Cardiac muscle cell (in vitro differentiated cells and primary cell): ENCODE data around the gene RNF135. TPM values are rescaled to one million over a fixed set of nuclear protein-coding genes. Genes with fewer than 3 reads are reported as not detected.
"Not testable (repeated sequence)": the region's sequence is repeated elsewhere in the genome, so short reads cannot be mapped to it uniquely, and the experiment has no call there.

Experiments used
- DNase-seq, 2 donors: peaks; one replicate each; pipeline versions ENCODE4 v3.0.0 to v3.0.0-alpha.2; 2010 to 2017; ENCODE audit warnings: low read depth in 1 of 2, low spot score in 1 of 2
- H3K27ac ChIP-seq: fragments of 200-600 bp; sonication (generic); 2 replicates; pipeline ENCODE4 v1.5.1; 2016
- H3K27me3 ChIP-seq: fragments of 200-600 bp; sonication (generic); 2 replicates; pipeline ENCODE4 v1.6.0; 2016; ENCODE audit warnings: control low read depth
- H3K36me3 ChIP-seq: fragments of 200-600 bp; sonication (generic); 2 replicates; pipeline ENCODE4 v1.5.1; 2016; ENCODE audit warnings: control low read depth
- H3K4me1 ChIP-seq: fragments of 200-600 bp; sonication (generic); 2 replicates; pipeline ENCODE4 v1.8.1; 2017; ENCODE audit warnings: low read depth, mild to moderate bottlenecking, mixed run types
- H3K4me3 ChIP-seq: fragments of 200-600 bp; sonication (generic); 2 replicates; pipeline ENCODE4 v1.5.1; 2016; ENCODE audit warnings: mild to moderate bottlenecking
- H3K9me3 ChIP-seq: fragments of 200-600 bp; sonication (generic); 2 replicates; pipeline ENCODE4 v1.5.1; 2017; ENCODE audit warnings: low read depth, mild to moderate bottlenecking, control low read depth
- polyA plus RNA-seq: library from polyadenylated mRNA; unstranded; fragments of >200 nt; fragmentation: Nextera tagmentation; extraction: Ambion mirVana; gene quantifications from 2 replicates; pipeline ENCODE4 v1.2.1, GENCODE V29; 2016
- total RNA-seq: library from RNA; depleted of rRNA; stranded (reverse); fragments of >200 nt; gene quantifications from 2 replicates; pipeline ENCODE4 v1.2.3, GENCODE V29; 2016
- TF ChIP-seq, protein P1 (sequence below): IDR thresholded peaks from 2 replicates; pipeline ENCODE4 v1.5.1; 2012; ENCODE audit warnings: low read depth, mild to moderate bottlenecking, low read length

The RNF135 gene
- total and polyA plus RNA-seq, 2 experiments from 2014 or later, result 1.4 to 4.1 TPM

DNA sequence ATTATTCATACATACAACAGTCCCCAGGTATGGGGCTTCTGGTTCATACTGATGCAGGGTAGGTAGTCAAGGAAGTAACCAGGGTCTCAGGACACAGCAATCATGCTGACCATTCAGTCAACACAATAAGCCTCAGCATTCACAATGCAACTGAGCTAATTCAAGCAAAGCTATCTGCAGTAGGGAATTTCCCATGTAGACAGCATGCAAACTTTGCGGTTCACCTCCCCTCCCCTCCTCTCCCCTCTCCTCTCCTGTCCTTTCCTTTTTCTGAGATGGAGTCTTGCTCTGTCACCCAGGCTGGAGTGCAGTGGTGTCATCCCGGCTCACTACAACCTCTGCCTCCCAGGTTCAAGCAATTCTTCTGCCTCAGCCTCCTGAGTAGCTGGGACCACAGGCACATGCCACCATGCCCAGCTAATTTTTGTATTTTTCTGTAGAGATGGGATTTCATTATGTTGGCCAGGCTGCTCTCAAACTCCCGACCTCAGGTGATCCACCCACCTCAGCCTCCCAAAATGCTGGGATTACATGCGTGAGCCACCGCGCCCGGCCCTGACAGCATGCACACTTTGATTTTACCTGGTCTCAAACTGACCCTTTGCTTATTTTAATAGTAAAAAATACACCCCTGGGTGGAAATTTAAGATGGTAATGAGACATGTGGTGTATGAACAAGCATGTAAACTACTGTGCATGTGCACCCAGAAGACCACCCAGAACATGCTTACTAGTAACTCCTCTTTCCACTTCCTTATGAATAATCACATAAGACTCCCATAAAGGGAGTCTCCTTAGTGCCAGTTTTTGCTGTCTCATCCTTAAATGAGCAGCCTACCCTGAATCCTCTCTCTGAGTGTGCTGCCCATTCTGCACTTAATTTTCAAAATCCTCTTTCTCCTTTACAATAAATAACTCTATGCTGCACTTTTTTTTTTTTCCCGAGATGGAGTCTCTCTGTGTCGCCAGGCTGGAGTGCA, 9.3 kb upstream of the RNF135 start:
- Histone ChIP-seq H3K36me3 (no peaks in the 10 kb centered on the region), H3K4me1 (no peaks in the 10 kb centered on the region), H3K4me3 (no peak overlapping the region), H3K27me3 (no peaks in the 10 kb centered on the region), H3K27ac (no peak overlapping the region), H3K9me3 (no peaks in the 10 kb centered on the region)
- TF ChIP-seq, protein P1, sequence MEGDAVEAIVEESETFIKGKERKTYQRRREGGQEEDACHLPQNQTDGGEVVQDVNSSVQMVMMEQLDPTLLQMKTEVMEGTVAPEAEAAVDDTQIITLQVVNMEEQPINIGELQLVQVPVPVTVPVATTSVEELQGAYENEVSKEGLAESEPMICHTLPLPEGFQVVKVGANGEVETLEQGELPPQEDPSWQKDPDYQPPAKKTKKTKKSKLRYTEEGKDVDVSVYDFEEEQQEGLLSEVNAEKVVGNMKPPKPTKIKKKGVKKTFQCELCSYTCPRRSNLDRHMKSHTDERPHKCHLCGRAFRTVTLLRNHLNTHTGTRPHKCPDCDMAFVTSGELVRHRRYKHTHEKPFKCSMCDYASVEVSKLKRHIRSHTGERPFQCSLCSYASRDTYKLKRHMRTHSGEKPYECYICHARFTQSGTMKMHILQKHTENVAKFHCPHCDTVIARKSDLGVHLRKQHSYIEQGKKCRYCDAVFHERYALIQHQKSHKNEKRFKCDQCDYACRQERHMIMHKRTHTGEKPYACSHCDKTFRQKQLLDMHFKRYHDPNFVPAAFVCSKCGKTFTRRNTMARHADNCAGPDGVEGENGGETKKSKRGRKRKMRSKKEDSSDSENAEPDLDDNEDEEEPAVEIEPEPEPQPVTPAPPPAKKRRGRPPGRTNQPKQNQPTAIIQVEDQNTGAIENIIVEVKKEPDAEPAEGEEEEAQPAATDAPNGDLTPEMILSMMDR, result no peak
- DNase-seq, result no peak

DNA sequence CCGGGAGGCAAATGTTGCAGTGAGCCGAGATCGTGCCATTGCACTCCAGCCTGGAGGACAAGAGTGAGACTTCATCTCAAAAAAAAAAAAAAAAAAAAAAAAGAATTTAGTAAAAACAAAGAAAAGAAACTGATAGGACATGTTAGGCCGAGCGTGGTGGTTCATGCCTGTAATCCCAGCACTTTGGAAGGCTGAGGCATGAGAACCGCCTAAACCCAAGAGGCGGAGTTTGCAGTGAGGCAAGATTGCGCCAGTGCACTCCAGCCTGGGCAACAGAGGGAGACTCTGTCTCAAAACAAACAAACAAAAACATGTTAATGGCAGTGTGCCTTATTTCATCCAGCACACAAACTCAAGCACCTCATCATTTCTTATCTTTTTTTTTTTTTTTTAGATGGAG, 6.5 kb upstream of the RNF135 start:
- H3K4me1 ChIP-seq, H3K27me3 ChIP-seq, H3K4me3 ChIP-seq, H3K9me3 ChIP-seq, H3K27ac ChIP-seq, DNase-seq, H3K36me3 ChIP-seq: not testable (repeated sequence)

DNA sequence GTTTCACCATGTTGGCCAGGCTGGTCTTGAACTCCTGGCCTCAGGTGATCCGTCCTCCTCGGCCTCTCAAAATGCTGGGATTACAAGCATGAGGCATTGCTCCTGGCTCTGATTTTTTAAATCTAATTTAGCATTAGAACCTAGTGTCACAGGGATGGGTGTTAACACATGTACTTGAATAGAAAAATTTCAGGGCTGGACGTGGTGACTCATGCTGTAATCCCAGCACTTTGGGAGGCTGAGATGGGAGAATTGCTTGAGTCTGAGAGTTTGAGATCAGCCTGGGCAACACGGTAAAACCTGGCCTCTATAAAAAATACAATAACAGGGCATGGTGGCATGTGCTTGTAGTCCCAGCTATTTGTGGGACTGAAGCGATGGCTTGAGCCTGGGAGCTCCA, 6.0 kb upstream of the RNF135 start:
- Histone ChIP-seq H3K9me3 (no peaks in the 10 kb centered on the region), H3K4me1 (no peaks in the 10 kb centered on the region), H3K4me3 (no peak overlapping the region), H3K27ac (no peak overlapping the region), H3K27me3 (no peaks in the 10 kb centered on the region), H3K36me3 (no peaks in the 10 kb centered on the region)
- TF ChIP-seq, protein P1, result no peak
- DNase-seq, result no peak

DNA sequence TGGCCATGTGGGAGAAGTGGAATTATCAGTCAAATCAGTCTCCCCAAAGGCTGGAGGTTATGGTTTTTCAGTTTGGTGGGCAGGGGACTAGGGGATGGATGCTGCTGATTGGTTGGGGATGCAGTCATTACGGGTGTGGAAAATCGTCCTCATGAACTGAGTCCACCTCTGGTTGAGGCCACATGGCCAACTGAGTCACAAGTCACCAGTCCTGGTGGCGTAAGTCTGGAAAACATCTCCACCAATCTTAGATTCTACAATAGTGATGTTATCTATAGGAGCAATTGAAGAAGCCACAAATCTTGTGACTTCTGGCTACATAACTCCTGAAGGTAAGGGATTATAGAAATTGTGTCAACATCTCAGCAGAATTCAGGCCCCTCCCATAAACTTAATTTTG, 5.2 kb upstream of the RNF135 start:
- TF ChIP-seq, protein P1, result no peak
- Histone ChIP-seq H3K9me3 (no peaks in the 10 kb centered on the region), H3K27me3 (peaks cover 6% of the 10 kb centered on the region), H3K4me3 (no peak overlapping the region), H3K4me1 (no peaks in the 10 kb centered on the region), H3K36me3 (no peaks in the 10 kb centered on the region), H3K27ac (no peak overlapping the region)
- no peak for DNase-seq

DNA sequence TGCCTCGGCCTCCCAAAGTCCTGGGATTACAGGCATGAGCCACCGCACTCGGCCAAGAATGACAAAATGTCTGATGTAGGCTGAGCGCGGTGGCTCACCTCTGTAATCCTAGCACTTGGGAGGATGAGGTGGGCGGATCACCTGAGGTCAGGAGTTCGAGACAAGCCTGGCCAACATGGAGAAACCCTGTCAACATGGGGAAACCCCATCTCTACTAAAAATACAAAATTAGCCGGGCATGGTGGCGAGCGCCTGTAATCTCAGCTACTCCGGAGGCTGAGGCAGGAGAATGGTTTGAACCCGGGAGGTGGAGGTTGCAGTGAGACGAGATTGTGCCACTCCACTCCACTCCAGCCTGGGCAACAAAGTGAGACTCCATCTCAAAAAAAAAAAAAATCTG, 2.9 kb upstream of the RNF135 start:
- H3K27ac ChIP-seq, DNase-seq, H3K4me1 ChIP-seq, H3K36me3 ChIP-seq, H3K9me3 ChIP-seq, H3K4me3 ChIP-seq, H3K27me3 ChIP-seq: not testable (repeated sequence)

DNA sequence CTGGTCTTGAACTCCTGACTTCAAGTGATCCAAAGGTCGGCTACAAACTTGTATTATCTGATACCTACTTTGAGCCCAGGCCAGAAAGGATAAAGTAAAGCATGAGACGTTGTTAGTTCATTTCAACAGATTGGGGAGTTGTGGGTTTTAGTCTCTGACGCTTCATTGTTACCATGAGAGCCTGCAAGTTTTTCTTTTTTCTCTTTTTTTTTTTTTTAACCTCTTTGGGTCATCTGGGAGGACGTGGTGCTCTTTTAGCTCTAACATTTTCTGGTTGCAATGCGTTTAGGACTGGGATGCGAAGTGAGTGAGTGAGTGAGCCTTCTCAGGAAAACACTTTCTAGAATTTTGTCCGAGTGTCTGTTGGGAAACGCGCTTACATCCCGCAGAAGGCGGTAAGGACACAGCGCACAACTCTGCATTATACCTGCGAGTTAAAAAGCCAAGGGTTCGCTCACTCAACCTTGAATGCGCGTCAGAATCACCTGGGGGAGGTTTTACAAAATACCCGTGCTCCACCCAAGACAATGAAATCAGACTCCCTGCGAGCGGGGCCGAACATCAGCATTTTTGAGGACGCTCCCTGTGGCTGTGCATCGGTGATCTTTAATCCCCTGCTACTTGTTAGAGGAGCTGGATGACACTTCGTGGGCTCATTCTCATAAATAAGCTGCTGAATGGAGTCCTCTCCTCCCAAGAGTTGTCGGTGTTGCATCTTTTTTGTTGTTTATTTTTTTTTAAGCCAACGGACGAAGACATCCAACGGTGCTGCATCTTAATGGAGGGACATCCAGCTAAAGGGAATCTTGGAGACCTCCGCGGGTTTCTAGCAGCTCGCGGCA, 629 bp upstream of the RNF135 start:
- H3K36me3 ChIP-seq, result no peaks in the 10 kb centered on the region
- no peaks in the 10 kb centered on the region for H3K4me1 ChIP-seq
- H3K27me3 ChIP-seq, result peaks cover 6% of the 10 kb centered on the region
- no peaks in the 10 kb centered on the region for H3K9me3 ChIP-seq
- peak overlapping the region; percentile 14 for H3K4me3 ChIP-seq
- TF ChIP-seq, protein P1, result no peak
- DNase-seq, result peak in 1 of 2 donors; percentile 23
- H3K27ac ChIP-seq, result no peak overlapping the region
